NCI-H146 (cell line): ENCODE data around the gene IKZF2.
"Not testable (repeated sequence)": the region's sequence is repeated elsewhere in the genome, so short reads cannot be mapped to it uniquely, and the experiment has no call there.

Experiments used
- DNase-seq: peaks from one replicate; lab custom pipeline; 2025; lab: John Stamatoyannopoulos, UW

The IKZF2 gene

DNA sequence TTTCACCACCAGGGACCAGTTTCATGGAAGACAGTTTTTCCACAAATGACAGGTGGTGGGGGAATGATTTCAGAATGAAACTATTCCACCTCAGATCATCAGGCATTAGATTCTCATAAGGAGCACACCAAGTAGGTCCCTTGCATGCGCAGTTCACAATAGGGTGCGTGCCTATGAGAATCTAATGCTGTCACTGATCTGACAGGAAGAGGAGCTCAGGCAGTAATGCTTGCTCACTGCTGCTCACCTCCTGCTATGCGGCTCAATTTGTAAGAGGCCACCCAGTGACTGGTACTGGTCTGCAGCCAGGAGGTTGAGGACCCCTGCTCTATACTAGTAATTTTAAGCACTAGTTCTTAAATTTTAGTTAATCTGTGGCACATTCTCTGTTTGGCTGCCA, 107.8 kb downstream of the IKZF2 start:
- DNase-seq = no peak

DNA sequence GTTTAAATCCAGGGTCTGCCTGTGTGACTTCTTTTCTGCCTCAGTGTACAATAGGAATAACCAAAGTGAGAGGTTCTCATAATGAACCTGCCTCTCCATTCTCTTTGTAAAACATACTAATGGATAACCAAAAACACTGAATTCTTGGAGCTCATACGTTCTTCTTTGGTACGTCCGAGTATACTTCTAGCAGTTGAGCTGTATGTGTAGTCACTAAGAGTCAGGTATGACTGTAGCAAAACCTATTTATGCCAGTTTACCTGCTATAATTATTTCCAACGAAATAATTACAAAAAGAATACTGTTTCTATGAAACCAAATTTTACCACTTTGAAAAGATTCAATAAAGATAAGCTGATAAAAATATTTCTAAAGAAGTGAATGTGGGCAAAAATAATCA, 109.2 kb downstream of the IKZF2 start:
- DNase-seq = no peak

DNA sequence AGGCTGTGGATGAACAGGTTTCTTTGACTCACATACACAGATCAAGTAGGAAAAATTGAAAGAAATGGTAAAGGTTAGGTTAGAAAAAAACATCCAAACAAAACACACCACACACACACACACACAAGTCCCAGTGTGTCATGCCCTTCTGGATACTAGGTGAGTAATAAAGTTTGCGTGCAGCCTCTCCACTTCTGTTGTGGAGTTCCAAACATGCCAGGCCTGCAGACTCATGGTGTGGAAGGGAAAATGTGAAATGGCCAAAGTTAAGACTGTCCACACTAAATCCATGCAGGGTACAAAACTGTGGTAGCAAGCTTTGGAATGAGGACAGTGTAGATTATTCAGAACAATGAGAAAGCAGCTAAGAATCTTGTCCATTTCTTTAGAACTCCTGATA, 114.6 kb downstream of the IKZF2 start:
- DNase-seq = no peak

DNA sequence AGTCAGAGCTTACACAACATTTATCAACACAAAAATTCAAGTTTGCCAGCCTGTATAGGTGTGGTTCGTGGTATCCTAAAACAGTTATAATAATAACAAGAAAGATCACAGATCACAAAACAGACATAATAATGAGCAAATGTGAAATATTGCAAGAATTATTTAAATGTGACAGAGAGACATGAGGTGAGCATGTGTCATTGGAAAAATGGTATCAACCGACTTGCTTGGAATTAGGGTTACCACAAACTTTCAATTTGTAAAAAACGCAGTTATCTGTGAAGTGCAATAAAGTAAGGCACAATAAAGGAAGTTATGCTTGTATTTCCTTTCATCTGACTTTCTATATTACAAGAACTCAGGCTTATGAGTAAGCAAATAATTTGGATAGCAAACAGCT, 116.8 kb downstream of the IKZF2 start:
- no peak for DNase-seq

DNA sequence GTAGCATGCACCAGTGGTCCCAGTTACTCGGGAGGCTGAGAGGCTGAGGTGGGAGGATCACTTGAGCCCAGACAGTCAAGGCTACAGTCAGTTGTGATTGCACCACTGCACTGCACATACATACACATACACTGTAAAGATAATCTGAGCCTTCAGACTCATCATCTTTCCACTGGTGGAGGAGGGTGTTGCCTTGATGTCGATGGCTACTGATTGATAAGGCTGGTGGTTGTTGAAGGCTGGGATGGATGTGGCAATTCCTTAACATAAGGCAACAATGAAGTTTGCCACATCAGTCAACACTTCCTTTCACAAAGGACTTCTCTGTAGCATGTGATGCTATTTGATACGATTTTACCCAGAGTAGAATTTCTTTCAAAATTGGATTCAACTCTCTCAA, 118.8 kb downstream of the IKZF2 start:
- no peak for DNase-seq

DNA sequence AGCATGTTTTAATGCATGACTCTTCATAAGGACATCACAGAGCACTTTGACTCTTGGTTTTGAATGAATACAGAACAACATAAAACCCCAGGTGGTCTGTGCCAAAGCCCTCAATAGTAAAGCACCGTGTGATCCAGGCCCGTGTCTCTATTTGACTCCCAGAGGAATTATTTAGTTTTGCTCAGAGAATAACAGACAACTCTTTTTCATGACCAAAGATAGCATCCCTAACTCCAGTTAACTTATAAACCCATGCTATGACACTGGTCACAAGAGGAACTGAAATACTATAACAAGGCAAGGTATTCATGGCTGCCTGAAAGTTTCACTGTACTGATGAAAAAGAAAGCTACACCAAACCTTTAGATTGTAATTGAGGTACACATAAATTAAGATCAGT, 128.4 kb downstream of the IKZF2 start:
- no peak for DNase-seq

DNA sequence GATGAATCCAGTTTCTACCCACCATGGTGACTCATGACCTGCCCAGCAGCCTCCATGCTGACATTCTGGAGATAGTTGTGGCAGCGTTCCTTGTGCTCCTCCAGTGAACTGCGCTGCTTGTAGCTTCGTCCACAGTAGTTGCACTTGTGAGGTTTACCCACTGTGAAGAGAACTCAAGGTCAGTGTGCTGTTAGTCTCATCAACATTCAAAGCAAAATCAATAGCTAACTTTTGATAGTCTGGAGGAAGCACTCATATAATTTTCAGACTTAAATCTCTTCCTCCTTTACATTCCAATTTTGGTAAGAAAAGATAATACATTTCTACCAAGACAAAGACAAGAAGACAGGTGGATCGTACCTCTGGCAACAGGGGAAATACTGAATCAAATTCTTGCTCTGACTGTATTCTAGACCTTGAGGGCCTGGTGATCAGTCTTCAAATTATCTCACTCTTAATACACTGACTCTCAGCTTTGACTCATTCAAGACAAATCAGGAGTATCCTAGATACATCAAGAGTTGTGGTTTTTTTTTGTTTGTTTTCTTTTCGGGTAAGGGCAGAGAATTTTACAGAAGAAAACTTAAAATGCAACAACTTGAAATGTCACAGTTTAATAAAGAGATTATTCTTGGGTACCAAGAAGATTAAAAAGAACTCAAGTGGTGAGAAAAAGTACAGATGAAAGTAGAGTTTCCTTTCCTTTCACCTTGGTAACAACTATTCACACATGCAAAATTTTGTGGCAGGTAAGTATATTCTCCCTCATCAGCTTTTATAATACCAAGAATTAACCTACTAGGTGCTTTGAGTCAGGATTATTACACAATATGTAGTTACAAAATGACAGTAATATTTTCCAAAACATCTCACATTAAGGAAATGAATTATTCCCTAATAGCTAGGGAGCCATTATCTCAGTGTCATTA, 129.2 kb downstream of the IKZF2 start:
- DNase-seq = no peak

DNA sequence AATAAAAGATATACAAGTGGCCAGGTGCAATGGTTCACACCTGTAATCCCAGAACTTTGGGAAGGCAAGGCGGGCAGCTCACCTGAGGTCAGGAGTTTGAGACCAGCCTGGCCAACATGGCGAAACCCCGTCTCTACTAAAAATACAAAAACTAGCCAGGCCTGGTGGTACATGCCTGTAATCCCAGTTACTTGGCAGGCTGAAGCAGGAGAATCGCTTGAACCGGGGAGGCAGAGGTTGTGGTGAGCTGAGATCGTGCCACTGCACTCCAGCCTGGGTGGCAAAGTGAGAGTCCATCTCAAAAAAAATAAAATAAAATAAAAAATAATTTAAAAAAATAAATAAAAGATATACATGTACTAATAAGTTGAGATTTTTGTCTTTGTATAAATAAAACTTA, 130.5 kb downstream of the IKZF2 start:
- DNase-seq = not testable (repeated sequence)

DNA sequence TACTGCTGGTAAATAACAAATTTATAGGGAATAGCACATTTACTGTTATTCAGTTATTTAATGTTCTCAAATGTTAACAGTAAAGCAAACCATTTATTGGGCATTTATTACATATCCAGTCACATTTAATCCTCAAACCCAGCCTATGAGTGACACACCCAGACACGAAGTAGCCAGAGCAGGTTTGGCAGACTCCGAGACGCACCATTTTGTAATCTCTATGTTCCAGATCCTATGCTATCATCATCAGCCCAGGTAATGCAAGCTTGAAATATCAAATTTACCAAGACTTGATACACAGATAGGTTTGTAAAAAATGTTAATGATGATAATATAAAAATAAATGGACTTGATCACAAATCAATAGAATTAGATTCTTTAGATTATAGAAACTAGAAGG, 131.1 kb downstream of the IKZF2 start:
- DNase-seq = no peak

DNA sequence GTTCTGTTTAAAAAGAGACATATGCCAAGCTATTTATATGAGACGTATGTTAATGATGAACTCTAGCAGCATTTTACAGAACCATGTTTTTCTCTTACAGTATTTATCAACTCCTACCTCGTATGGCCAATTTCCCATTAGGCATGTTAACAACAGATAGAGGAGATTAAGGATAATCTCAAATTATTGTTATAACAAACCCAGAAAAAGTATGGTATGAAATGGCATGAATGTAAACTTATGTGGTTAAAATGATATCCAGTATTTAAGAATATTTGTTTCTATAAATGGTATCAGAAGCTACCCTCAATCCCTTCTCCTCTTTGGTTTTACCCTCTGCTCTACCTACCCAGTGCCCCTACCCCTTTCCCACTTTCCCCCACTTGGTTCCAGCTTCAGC, 132.0 kb downstream of the IKZF2 start:
- no peak for DNase-seq

DNA sequence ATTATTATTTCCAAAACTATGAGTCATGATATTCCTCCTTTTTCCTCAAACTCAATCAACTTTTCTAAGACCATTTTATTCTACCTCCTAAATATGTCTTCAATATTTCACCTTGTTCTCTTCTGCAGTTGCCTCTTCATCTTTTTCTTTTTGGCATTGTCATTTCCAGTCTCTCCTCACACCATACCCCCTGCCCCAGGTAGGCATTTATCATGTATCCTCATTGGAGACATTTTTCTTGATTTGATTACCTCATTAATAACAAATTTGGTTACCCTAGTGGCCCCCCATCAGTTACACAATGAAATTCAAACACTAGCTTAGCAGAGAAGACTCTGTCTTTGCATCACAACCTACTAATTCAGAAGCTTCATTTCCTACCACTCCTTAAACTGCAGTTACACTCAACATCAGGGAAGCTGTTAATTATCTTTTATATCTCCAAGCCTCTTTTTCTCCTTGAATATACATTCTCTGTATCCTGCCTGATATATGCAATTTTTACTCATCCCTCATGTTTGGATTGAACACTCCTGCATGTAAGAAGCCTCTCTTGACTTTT, 133.0 kb downstream of the IKZF2 start:
- no peak for DNase-seq

DNA sequence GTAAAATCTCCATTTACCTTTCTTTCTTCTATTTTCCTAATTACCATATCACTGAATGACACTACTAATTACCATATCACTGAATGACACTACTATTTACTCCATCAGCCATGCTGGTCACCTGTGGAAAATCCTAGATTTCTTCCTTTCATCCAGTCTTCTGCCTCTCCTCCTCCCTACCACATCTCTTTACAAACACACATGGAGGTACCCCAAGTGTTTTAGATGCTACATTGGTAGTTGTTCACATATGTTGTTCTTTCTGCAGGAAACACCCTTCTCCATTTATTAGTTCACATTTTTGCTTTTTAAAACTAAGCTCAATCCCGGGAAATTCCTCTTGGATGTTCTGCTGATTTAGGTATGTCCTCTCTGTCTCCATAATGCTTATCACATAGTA, 134.0 kb downstream of the IKZF2 start:
- DNase-seq = no peak

DNA sequence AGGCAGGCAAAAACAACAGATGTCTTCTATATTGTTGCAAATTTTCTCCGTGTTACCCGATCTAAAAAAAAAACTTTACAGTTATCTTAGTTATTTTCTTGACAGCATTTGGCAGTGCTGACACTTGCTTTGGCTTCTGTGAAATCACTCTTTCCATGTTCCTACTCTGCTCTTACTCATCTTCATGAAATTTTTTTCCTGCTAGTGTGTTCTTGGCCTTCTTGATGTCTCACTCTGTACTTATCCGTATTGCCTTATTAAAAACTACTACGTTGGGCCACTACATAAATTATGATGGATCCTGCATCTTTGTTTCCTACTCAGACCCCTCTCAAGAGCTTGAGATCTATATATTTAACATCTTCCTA, 134.4 kb downstream of the IKZF2 start:
- no peak for DNase-seq

DNA sequence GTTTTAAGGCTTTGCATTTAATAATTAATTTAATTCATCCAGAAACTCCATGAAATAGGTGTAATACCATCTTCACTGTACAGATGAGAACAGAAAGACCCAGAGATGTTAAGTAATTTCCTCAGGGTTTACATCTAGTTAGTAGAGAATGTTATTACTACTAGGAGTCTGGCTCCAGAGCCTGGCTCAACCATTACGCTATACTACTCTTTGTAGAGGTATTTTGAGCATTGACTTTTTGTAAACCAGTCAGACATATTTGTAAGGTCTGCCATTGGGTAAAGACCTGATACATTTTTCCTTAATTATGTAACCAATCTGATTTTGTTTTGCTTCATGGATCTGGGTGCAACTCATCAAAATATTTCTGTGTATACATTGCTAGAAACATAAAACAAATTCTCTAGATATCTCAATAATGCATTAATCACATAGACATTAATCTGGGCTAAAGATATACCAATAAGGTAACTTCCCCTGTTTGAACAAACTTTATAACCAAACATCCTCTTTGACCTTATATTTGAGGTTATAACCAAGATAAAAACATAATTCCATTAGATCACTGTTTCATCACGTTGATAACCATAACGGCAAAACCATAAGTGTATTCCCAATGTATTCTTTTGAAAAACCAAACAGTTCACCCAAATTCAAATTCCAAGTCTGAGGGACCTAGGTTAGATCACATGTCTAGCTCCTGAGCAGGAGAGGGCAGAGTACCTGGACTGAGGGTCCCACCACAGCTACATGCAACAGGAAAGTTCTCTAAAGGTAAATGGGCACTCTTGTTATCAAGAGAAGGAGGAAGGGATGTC, 135.0 kb downstream of the IKZF2 start:
- DNase-seq = no peak

DNA sequence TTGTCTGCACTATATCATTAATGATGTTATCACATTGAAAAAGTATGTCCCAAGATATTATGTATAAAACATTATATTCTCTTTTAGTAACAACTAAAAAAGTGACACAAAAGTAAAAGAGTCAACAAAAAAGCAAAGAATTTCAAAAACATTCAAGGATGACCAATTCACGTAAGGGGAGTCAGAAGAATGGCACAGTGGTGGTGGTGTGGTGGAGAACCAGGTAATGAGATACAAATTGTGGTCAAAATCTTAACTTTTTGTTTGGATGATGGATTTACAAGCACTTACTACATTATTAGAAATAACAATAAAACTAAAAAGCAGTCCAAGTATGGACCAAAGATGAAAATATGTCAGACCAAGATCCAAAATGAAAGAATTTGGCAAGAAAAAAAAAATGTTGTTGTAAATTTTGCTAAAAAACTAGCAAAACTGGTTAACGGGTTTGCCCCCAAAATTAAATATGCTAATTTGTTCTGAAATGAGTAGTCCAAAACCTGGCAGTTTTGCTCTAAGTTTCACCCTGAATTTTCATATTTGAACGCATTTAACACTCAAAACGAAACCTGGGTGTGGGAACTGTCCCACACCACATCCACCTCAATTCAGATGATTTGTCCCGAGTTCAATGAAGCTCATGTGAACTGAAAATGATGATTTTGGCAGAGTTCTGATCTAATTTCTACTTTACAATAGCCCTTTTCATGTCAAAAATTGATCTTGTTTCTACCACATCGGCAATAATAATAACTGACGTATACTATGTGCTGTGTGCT, 135.8 kb downstream of the IKZF2 start:
- no peak for DNase-seq

DNA sequence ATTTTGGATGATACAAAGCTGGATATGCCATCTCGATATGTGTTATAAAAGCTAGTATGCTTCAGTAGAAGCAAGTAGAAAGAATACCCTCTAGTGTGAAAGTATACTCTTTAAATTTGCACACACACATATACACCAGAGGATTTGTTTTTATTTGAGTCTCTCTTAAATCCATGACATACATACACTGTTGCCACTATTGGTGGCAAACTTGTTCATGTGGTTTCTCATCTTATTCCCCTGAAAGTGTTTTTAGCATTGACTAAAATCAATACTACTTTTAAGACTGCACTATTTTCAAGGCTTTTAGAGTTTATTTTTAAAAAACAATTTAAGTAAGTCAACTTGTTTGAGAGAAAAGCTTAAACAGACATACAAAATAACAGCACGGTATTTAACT, 137.4 kb downstream of the IKZF2 start:
- DNase-seq = no peak

DNA sequence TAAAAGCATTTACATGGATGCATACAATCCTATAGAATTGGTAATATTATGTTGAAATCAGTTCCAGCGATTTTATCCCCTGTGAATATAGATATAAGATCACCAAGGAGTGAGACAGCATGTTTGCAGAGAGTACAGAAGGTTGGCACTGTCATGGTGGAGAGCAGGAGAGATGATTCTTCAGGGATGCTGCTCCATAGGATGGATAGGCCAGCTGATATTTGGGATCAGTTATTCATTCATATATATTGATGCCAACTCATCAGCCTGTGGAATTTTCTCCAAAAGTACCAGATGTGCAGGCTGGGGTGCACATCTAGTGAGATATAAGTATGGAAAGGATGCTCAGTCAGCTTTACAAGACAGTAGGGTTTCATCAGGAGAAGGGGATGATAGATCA, 139.9 kb downstream of the IKZF2 start:
- DNase-seq = no peak

DNA sequence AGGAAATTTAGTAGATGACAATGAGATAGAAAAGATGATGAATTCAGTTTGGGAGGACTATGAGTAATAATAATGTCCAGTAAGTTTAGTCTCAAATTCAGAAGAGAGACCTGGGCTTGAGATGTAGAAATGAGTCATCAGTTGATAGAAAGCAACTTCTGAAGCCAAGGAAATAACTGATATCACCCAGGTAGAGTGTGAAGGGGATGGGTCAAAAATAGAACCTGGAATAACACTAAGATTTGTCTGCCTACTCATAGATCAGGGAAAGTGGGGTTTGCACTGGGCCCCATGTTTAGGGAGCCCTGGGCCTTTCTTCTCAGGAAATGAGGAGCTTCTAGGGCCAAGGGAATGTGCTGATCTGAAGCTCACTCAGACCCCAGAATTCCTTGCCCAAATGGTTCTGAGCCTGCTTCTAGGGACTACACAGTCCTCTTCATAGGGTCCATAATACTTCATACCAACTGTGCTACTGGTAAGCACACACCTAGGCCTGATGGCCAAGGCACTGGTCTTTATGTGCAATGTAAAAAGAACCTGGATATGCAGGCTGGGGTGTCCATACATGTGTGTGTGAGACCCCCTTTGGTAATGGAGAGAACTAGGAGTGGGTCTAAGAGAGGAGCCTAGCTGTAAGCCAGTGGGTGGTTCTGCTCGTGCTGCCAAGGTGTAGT, 141.2 kb downstream of the IKZF2 start:
- DNase-seq = no peak

DNA sequence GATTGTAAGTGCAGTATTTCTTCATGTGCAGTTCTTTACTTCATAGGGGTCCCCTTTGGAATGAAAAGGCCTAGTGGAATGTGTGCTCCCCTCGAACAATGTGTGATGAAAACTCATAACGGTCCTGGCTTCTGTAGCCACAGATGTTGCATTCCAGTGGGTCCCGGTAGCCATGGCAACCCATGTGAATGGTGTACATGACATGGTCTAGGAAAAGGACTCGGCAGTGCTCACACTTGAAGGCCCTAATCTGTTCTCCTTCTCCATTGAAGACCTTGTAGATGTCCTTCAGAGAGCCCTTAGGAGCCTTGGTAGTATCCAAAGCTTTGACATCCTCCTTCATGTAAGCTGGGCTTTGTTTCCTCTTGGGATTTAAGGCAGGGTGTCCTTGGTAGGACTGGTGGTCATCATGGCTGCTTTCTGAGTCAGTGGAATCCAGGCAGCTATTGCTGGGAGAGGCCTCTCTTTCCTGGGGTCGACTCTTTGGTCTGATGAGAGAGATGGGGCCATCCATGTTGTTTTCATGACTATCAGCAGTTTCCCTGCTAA, 144.0 kb downstream of the IKZF2 start:
- DNase-seq = no peak

DNA sequence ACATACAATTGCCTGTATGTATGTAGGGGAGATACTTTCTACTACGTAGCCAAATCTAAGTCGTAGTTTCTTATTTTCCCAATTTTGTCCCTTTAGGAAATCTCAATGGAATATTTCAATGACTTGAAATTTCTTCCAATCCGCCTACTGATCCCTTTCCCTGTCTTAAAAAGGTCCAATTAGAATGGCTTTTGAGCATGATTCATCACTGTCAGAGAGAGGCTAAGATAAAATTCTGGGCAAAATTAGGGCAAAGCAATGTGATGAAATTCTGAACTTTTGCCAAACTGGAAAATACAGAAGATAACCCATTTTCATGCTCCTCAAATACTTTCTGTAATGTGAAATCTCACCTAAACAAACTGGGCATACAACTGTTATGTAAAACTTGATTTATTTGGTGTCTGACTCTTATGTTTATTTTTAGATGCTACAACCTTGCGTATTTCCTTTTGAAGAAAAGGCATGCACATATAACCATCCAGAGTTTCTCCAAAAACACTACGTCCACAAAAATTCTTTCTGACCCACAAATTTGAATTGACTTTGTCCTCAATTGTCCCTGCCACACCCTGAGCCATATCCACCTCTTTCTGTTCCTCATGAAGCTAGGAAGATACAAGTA, 147.1 kb downstream of the IKZF2 start:
- DNase-seq = no peak

DNA sequence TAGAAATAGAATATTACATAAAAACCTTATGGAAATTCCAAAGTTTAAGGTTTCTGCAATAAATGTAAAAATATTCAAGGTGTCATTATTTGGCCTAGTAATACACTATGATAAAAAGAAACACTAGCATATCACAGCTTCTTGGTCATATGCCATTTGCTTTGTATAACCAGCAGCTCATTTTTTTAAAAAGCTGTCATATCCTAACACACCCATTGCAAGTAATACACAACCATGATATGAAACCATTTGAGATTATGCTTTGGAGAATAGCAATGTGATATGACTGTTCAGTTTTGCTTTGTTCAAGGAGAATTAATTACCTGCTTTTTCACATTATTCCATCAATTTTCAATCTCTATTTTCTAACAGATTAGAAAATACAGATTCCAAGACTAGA, 149.0 kb downstream of the IKZF2 start:
- DNase-seq = no peak
